ENCODE measurements around the gene ALDH3A1.

GRCh38 chr17:19705201-19705600 lies 42.9 kb downstream of the ALDH3A1 start:
- TF ChIP-seq CTCF (IDR thresholded peaks at IDR 0.05) = no peak
- no peak for TF ChIP-seq POLR2AphosphoS5 (IDR thresholded peaks at IDR 0.05)
- no peak for TF ChIP-seq EP300 (IDR thresholded peaks at IDR 0.05)
- no peak for TF ChIP-seq POLR2A (IDR thresholded peaks at IDR 0.05)

Data from stomach (tissue), 4 donors.